ENCODE measurements around the gene CEP57.

The CEP57 gene

DNA sequence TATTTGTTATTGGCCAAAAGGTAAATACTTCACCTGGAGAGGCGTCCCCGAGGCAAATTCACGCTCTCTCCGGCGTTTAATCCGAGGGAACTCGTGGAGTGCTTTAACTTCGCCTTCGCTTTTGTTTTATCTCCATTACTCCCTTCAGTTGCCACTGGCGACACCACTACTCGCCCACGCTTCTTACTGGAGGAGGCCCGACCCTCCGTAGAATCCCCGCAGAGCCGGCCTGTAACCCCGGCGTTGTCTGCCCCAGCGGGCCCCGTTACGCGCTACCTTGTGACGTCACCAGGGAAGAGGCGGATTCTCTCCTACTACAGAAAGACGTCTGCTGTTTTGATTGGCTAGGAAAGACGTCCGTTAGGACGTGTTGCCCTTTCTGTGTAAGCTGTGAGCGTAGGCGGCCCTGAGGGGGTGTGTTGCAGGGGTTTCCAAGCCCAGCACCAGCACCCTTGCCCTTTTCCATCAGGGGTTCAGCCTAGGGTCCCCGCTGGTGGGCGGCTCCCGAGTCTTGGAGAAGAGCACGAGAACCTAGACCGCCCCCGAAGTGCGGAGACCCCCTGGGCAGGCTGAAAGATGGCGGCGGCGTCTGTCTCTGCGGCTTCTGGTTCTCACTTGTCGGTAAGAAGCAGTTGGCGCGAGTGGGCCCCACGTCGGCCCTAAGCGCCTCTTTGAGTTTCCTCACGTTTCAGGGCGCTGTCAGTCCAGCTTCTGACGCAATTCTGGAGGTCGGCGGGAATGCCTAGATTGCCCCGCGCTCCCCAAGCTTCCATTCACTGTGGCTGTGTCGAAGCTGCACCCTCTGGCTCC lies at the start of gene CEP57:
TSS of gene CEP57 (plus strand) at position 376 of the 810 bp plus-strand sequence. CDS start at position 577, 201 bp downstream.
- DNase-seq (ENCODE audit: low read depth in 2 of 2, low spot score in 1 of 2) = peak; percentile 85 to 88

DNA sequence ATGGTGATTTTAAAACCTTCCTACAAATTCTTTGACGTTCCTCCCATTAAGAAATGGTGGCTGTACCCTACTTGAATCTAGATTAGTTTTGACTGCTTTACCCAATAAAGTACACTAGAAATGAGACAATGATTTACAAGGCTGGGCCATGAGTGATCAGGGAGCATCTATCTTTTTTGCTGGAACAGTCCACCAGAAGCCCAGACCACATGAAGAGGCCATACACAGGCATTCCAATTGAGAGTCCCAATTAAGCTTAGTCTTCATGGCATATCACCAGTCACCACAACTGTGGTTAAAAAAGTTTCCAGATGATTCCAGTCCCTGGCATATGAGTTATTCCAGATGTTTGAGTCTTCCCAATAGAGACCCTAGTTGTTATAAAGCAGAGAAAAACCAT lies 40.2 kb upstream of the CEP57 start:
- DNase-seq (ENCODE audit: low read depth in 2 of 2, low spot score in 1 of 2) = no peak

DNA sequence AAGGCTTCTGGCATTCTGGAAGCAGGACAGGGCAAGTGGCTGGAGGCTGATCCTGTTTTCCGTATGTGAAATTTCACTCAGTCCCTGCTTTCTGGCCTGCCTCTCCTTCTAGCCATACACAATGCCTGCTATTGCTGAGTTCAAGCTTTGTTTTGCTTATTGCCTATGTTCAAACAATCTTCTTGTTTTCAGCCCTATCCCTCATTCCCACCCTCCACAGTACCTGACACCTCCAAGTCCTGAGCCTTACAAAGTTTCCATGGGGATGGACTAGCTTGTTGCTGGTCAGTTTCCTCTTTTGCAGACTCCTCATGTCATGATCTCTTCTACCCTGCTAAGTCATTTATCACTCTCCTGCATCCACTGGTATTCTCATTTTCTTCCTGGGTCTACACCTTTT lies 38.8 kb upstream of the CEP57 start:
- DNase-seq (ENCODE audit: low read depth in 2 of 2, low spot score in 1 of 2) = no peak

DNA sequence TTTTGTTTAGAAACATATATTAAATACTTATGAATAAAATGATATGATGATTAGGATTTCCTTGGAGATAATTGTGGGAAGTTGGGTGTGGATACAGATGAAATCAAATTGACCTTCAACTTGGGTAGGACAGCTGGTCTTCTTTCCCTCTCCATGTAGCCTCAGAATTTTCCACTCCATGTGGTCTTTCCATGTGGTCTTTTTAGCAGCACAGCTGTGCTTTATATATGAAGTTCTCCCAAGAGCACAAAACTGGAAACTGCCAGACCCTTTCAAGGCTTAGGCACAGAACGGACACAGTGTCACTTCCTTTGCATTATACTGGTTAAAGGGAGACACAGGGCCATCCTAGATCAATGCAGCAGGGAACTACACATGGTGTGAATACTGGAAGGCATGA lies 29.4 kb upstream of the CEP57 start:
- no peak for DNase-seq (ENCODE audit: low read depth in 2 of 2, low spot score in 1 of 2)

DNA sequence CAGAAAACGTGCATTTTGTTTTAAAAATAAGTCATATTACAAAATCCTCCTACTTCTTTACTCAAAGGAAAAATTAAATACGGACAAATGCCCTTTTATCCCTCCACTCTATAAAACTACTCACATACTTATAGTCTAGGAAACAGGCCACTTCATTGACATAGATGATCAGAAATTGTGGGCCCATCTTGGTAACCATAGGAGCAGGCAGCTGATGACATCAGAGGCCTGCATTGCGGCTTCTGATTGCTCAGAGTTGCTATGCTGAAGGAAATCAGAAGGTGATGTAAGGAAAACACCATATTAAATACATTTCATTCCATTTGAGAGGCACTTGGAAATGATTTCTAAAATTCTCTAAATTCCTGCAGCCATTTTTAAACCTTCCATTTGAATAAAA lies 27.8 kb upstream of the CEP57 start:
- no peak for DNase-seq (ENCODE audit: low read depth in 2 of 2, low spot score in 1 of 2)

DNA sequence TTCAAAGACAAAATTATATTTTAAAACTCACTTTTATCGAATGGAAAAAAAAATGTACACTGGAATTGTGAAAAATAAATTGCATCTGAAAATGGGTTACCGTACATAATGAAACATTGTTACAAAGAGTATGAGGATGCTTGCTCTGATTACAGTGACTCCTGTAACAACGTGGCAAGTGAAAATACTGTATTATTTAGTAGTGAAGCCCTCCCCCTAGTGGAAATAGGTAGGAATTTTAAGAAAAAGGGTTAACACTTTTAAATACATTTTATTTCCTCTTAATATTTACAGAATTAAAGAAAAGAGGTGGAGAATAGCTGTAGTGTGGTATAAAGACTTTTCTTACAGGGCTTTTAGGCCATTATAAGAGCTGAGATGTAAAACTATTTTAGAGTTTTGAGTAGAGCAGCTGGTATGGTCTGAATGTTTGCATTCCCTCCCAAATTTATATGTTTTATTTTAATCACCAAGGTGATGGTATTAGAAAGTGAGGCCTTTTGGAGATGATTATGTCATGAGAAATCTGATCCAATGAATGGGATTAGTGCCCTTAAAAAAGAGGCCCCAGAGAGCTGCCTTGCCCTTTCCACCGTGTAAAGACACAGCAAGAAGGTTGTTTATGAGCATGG lies 25.9 kb upstream of the CEP57 start:
- no peak for DNase-seq (ENCODE audit: low read depth in 2 of 2, low spot score in 1 of 2)

DNA sequence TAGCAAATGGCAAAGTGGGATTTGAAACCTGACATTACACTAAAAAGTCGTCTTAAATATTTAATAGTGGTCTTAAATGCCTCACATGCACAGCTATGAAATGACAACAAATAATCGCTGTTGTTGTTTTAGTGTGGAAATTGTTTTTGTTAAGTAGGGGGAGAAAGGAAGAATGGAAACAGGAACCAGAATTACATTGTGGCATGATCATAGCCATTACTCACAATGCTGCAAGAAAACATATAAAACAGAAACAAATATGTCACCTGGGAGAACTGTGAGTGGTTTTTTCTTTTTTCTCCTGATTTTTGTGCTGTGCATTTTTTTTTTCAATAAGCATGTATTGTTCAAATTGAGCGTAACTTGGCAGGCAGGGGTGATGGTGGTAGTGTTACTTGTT lies 23.6 kb upstream of the CEP57 start:
- DNase-seq (ENCODE audit: low read depth in 2 of 2, low spot score in 1 of 2) = no peak

DNA sequence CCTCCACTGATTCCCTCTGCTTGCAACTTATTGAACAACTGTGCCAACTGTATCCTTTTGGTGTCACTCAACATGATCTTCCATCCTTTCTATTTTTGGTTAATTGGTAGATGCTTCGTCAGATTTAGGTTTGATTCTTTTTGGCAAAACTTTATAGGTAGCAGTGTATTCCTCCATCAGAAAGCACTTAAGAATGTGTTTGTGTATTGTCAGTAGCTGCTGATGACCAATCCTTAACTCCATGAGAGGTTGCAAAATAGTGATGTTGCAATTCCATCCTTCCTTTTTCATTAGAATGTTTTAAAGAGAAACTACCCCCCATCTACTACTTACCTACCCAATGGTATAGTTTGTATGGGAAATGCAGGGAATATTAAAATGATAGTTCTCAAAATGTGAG lies 22.8 kb upstream of the CEP57 start:
- no peak for DNase-seq (ENCODE audit: low read depth in 2 of 2, low spot score in 1 of 2)

DNA sequence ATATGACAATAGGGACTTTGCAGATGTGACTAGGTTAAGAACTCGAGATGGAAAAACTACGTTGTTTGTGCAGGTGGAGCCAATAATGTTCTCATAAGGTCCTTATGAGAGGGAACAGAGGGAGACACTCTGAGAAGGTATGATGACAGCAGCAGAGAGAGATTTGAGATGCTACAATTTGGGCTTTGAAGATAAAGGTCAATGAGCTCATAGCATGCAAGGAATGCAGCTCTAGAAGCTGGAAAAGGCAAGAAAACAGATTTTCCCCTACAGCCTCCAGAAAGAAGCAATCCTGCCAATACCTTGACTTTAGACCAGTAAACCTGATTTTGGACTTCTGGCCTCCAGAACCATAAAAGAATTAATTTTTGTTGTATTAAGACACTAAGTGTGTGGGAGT lies 21.8 kb upstream of the CEP57 start:
- no peak for DNase-seq (ENCODE audit: low read depth in 2 of 2, low spot score in 1 of 2)

DNA sequence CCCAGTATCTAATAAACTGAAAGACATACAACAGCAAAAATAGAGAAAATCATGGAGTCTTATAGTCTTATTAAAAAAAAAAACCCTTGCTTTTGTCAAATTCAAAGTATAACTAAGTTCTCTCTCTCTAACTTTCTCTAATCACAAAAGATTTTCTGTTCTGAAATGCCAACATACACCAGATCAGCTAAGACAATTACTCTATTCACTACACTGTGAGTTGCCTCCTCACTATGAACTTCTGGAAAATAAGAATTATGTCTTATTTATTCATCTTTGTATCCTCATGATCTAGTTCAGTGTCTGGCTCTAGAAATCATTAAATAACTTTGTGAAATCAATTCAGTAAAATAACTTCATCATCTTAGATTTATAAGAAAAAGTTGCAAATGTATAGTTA lies 13.4 kb upstream of the CEP57 start:
- DNase-seq (ENCODE audit: low read depth in 2 of 2, low spot score in 1 of 2) = no peak

DNA sequence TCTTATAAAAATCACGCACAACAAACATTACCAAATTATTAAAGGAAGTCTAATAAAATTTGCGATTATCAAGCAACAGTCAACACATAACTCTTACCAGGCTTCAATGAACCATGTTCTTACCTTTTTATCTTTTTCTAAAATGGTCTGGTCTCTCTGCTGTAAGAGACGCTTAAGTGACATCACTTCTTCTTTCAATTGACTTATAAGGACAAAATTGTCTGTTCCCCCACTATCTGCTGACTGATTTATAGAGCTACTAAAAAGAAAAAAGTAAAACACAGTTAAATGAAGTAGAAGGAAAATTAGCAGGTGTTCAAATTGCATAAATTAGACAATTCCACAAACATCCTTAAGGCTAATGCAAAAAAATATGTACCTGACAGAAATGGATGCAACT lies 11.6 kb upstream of the CEP57 start:
- no peak for DNase-seq (ENCODE audit: low read depth in 2 of 2, low spot score in 1 of 2)

DNA sequence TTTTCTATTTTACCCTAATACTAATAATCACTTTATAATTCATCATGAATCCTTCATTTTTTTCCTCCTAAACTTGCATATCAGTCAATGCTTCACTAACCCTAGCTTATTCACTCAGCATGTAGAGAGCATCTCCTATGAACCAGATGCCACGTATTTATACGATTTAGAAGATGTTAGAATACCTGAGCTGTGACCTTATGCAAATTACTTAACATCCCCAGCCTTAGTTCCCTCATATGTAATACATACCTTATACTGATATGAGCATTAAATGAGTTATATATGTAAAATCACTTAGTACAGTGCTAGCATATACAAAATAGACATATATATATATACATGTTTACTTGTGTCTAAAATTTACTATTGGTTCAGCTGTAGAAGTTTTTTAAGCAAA lies 9.8 kb upstream of the CEP57 start:
- DNase-seq (ENCODE audit: low read depth in 2 of 2, low spot score in 1 of 2) = no peak

DNA sequence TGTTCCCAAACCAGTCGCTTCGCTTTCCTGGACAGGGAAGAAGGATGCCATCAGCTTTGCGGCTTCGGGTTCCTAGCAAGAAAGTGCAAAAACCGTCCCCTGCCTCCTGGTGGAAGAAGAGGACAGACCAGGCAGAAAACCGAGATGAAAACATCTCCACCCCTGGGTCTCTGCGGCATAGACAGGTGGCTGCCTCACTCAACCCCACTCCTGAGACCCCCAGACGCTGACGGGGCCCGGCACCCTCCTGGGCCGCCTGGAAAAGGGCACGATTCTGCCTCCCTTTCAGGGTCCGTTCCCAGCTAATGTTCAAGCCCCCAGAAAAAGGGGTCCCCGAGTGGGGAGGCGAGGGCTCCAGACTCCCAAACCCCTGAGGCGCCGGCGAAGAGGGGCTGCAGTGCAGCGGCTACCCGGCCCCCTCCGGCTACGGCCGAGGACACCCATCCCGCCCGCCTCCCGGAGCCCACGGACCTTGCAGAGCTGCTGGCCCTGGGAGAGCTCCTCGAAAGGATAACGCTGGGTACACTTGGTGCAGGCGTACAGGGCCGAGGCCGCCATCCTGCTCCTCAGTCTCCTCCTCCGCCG lies 1.3 kb upstream of the CEP57 start:
- no peak for DNase-seq (ENCODE audit: low read depth in 2 of 2, low spot score in 1 of 2)

DNA sequence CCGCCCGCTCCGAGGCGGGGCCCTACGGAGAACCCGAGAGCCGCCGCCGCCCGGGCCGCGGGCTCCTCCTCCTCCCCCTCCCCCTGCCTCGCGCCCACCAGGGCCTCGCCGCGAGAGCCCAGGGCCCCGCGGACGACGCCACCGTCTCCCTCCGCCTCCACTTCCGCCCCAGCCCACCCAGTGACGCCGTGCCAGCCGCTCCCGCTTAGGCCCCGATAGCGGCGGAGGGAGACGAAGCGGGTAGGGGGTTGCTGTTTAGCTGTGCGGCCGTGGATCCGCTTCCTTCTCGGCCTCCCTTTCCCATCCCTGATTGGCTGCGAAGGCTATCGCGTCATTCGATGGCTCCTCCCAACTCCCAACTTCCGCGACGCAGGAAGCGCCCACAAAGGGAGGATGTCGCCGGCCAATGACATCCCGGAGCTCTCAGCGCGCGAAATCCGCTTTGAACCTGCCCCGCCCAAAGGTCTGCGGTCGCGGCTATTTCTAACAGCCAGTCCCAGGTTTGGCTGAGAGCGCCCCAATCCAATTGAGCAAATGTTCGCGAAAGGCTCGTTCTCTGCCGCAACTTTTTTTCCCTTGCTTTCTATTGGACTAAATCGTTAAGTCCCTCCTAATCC lies 684 bp upstream of the CEP57 start, which contains the start of gene FAM76B:
TSS of gene FAM76B (minus strand) at position 277 of the 617 bp plus-strand sequence. CDS start 304 bp downstream, outside the sequence.
- peak; percentile 90 to 94 for DNase-seq (ENCODE audit: low read depth in 2 of 2, low spot score in 1 of 2)

DNA sequence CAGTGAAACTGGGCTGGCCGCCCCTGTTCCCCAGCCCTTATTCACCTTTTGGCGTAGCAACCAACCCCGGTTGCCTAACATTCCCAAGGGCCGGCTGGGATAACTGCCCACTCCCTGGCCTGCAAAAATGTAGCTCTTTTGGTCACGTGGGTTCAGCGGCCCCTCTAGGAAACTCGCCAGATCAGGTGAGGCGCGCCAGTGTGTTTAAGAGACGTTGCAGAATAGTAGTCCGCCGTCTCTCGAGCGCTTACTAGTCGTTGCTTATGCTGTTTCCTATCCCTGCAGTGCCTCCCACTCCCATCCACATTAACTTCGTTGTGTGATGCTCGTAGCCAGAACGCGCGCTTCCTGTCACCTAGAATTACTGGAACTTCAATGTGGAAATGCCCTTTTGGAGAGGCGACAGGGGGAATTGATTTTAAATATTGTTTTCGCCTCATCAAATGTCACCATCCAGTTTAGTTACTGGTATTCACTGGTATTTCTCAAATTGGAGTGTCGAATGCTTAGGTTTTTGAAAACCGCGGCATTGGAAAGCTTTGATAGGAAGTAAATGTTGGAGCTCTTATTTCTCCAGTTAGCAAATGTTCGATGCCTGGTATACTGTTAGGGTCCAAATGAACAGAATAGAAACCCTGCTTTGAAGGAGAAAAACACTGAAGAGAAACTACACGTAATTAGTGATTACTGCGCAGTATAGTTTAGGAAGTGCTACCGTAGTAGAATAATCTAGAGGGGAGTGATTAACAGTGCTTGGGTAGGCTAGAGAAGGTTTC lies 823 bp downstream of the CEP57 start:
- DNase-seq (ENCODE audit: low read depth in 2 of 2, low spot score in 1 of 2) = peak in 1 of 2 donors; percentile 27

DNA sequence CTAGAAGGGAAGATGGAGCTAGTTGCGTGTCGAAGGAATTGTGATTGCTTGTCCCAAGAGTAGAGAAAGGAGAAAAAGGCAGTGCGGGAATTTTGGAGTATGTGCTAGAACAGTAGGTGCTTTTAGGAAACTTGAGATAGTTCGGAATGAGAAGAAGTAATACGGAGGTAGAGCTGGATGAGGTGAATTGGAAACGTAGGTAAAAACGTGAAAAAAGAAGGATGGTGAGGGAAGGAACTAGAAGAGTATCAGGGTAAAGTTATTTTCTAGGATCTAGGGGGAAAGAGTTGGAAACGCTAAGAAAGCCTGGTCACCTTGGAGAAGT lies 1.4 kb downstream of the CEP57 start:
- DNase-seq (ENCODE audit: low read depth in 2 of 2, low spot score in 1 of 2) = no peak

DNA sequence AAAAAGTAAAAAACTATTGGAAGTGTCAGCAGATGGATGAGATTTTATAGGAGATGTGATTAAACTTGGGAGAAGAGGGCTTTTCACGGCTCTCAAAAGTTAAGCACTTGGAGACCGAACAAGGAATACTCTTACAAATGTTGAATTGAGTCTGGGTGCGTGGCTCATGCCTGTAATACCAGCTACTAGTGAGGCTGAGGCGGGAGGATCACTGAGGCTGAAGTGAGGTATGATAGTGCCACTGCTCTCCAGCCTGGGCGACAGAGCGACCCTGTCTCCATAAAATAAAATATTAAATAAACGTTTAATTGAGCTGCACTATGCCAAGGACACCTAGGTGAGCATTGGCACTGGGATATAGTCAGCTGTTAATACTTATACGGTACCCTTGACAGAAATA lies 1.9 kb downstream of the CEP57 start:
- DNase-seq (ENCODE audit: low read depth in 2 of 2, low spot score in 1 of 2) = no peak

DNA sequence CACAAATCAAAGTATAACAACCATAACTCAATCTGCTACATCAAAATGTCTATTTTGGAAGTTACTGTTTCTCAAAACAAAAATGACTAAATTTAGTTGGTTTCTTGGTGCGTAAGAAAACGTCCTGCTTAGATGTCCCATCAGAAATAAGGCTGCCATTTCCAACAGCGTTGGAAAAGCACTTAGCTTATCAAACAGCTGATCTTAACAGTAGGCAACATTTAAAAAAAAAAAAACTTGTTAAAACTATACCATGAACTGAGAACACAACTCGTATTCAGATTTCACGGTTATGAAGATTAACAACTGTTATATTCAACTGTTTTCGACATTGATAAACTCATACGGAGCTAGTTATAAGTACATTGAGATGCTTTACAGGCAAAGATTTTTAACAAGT lies 2.4 kb downstream of the CEP57 start:
- DNase-seq (ENCODE audit: low read depth in 2 of 2, low spot score in 1 of 2) = no peak

DNA sequence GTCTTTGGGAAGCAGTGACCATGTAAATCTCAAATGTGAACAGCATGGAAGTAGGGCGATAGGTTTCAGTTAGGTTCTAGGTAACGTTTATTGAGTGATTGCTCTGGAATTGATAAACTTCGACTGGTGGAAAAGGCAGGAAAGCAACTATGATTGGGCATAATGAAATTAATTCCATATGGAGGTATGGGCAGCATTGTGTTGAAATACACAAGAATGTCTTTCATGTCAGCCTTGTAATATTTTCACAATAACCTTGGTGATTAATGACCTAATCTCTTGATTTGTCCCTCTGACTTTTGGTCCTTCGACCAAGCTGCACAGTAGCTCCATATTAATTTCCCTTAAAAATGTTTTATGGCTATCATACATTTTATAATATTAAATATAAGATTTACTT lies 2.8 kb downstream of the CEP57 start:
- no peak for DNase-seq (ENCODE audit: low read depth in 2 of 2, low spot score in 1 of 2)

DNA sequence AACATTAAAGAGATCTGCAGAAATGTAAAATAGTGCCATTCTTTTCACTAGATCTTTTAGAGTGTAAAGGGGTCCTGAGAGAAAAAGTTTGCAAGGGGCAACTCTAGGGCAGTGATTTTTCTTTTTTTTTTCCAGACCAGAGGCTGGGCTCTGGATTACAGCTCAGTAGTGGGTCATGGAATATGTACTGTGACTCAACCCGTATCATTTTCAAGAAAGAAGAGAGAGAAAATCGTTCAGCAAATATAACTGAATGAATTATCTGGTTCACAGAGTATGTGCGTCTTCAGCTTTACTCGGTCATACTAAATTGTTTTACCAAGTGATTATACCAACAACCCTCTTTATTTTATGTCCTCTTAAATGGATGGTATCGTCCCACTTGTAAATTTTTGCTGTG lies 3.8 kb downstream of the CEP57 start:
- DNase-seq (ENCODE audit: low read depth in 2 of 2, low spot score in 1 of 2) = no peak

DNA sequence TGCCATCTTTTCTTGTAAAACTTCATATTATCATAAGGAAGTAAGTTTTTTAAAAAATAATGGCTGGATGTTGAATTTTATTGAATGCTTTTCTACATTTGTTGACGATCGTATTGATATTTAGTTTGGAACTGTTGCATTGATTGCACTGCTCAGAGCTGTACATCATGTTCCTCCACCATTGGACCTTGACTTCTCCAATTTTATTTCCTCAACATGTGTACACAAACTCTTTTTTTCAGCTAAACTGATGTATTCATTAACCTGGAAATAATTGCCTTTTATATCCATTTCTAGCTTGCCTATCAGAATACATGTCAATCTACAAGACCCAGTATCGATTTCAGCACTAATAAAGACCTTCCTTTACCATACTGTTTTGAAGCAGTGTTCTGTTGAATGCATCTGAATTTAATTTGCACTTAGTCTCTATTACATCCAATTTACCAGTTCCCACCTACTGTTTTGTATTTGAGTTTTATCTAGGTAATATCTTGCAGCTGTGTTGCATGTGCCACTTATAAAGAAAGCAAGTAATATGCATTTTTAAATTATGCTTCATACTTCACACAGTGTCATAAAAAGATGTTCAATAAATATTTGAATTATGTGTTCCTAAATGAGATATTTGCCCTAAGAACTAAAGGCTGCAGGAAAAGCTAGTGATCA lies 5.5 kb downstream of the CEP57 start:
- DNase-seq (ENCODE audit: low read depth in 2 of 2, low spot score in 1 of 2) = no peak
